Measurements from ENCODE around the gene SMS.
"Not testable (repeated sequence)": the region's sequence is repeated elsewhere in the genome, so short reads cannot be mapped to it uniquely, and the experiment has no call there.

DNA sequence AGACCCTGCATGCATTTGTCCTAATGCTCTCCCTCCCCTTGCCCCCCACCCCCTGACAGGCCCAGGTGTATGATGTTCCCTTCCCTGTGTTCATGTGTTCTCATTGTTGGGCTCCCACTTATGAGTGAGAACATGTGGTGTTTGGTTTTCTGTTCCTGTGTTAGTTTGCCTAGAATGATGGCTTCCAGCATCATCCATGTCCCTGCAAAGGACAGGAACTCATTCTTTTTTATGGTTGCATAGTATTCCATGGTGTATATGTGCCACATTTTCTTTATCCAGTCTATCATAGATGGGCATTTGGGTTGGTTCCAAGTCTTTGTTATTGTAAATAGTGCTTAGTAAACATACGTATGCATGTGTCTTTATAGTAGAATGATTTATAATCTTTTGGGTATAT lies 10.0 kb downstream of the SMS start:
- TF ChIP-seq CTCF, EP300 (IDR thresholded peaks at IDR 0.05): not testable (repeated sequence)
